ENCODE measurements around the gene TMEM184A. TPM values are rescaled to one million over a fixed set of nuclear protein-coding genes. Genes with fewer than 3 reads are reported as not detected.
A peak's percentile ranks its signal among the peaks of the same experiment; 100 is the strongest.

The TMEM184A gene
- total RNA-seq, 1 donor from 2014 or later = 9.0 TPM

- FAIRE-seq (no peak), DNase-seq (ENCODE audit: low read depth) (no peak)
- Histone ChIP-seq H3K36me3 (ENCODE audit: control insufficient read depth, insufficient read depth, low read length) (no peaks in the 10 kb centered on the region), H3K4me3 (ENCODE audit: low read depth, low read length) (no peak overlapping the region), H3K27me3 (ENCODE audit: control insufficient read depth, insufficient read depth, low read length) (peaks cover 4% of the 10 kb centered on the region)
- no peak for TF ChIP-seq CTCF (IDR thresholded peaks at IDR 0.05; ENCODE audit: insufficient read depth, low read length, severe bottlenecking)
Measured at GRCh38 chr7:1596181-1597043, 40.4 kb upstream of the TMEM184A start.

- FAIRE-seq (no peak), DNase-seq (ENCODE audit: low read depth) (no peak)
- Histone ChIP-seq H3K4me3 (ENCODE audit: low read depth, low read length) (no peak overlapping the region), H3K27me3 (ENCODE audit: control insufficient read depth, insufficient read depth, low read length) (peaks cover 4% of the 10 kb centered on the region), H3K36me3 (ENCODE audit: control insufficient read depth, insufficient read depth, low read length) (no peaks in the 10 kb centered on the region)
- TF ChIP-seq CTCF (IDR thresholded peaks at IDR 0.05; ENCODE audit: insufficient read depth, low read length, severe bottlenecking) = no peak
Measured at GRCh38 chr7:1595636-1596035, 39.6 kb upstream of the TMEM184A start.

GRCh38 chr7:1595027-1595426 lies 39.0 kb upstream of the TMEM184A start:
- Histone ChIP-seq H3K27me3 (ENCODE audit: control insufficient read depth, insufficient read depth, low read length) (peaks cover 4% of the 10 kb centered on the region), H3K36me3 (ENCODE audit: control insufficient read depth, insufficient read depth, low read length) (no peaks in the 10 kb centered on the region), H3K4me3 (ENCODE audit: low read depth, low read length) (no peak overlapping the region)
- DNase-seq (ENCODE audit: low read depth) (no peak), FAIRE-seq (no peak)
- no peak for TF ChIP-seq CTCF (IDR thresholded peaks at IDR 0.05; ENCODE audit: insufficient read depth, low read length, severe bottlenecking)

GRCh38 chr7:1593904-1594421 lies 38.0 kb upstream of the TMEM184A start:
- Histone ChIP-seq H3K36me3 (ENCODE audit: control insufficient read depth, insufficient read depth, low read length) (no peaks in the 10 kb centered on the region), H3K27me3 (ENCODE audit: control insufficient read depth, insufficient read depth, low read length) (peaks cover 4% of the 10 kb centered on the region), H3K4me3 (ENCODE audit: low read depth, low read length) (no peak overlapping the region)
- TF ChIP-seq CTCF (IDR thresholded peaks at IDR 0.05; ENCODE audit: insufficient read depth, low read length, severe bottlenecking) = no peak
- DNase-seq (ENCODE audit: low read depth) = no peak
- no peak for FAIRE-seq

GRCh38 chr7:1593091-1593866 lies 37.3 kb upstream of the TMEM184A start:
- DNase-seq (ENCODE audit: low read depth) (no peak), FAIRE-seq (no peak)
- Histone ChIP-seq H3K36me3 (ENCODE audit: control insufficient read depth, insufficient read depth, low read length) (no peaks in the 10 kb centered on the region), H3K4me3 (ENCODE audit: low read depth, low read length) (no peak overlapping the region), H3K27me3 (ENCODE audit: control insufficient read depth, insufficient read depth, low read length) (peaks cover 4% of the 10 kb centered on the region)
- TF ChIP-seq CTCF (IDR thresholded peaks at IDR 0.05; ENCODE audit: insufficient read depth, low read length, severe bottlenecking) = peak; percentile 21

All from bronchial epithelial cell (primary cell).